HCT116 (cell line): ENCODE measurements around the gene TMEM9.

ENCODE experiments used
- EZH2 ChIP-seq: fragments of 200-600 bp; sonication (generic); IDR thresholded peaks from 2 replicates; pipeline ENCODE4 v1.6.1; 2017; ENCODE audit warnings: antibody characterized with exemption, mixed run types
- POLR2A ChIP-seq: IDR thresholded peaks from 2 replicates; pipeline ENCODE4 v1.7.0; 2011; ENCODE audit warnings: borderline replicate concordance; ENCODE audit not compliant: insufficient read depth, insufficient read length; ENCODE audit errors: extremely low read depth
- POLR2AphosphoS5 ChIP-seq: IDR thresholded peaks from 2 replicates; pipeline ENCODE4 v1.6.1; 2011; ENCODE audit warnings: mild to moderate bottlenecking, low read depth, low read length, moderate library complexity
- SP1 ChIP-seq: IDR thresholded peaks from 2 replicates; pipeline ENCODE4 v1.6.1; 2012; ENCODE audit warnings: low read depth
- TF ChIP-seq, protein P1 (sequence below), 3 experiments: fragments of 200-600 bp in 1 of 3; sonication (generic) in 1 of 3; IDR thresholded peaks in 2 of 3; conservative IDR thresholded peaks in 1 of 3; 2 replicates each; pipeline ENCODE4 v1.5.1; 2012 to 2017; ENCODE audit warnings: low read depth in 2 of 3, low read length in 2 of 3, antibody characterized with exemption in 1 of 3, borderline replicate concordance in 1 of 3, control low read depth in 1 of 3, mild to moderate bottlenecking in 1 of 3, mixed read lengths in 1 of 3, mixed run types in 1 of 3, moderate library complexity in 1 of 3; ENCODE audit not compliant: insufficient read depth in 1 of 3
- TF ChIP-seq, protein P2 (sequence below): IDR thresholded peaks from 2 replicates; pipeline ENCODE4 v1.6.1; 2012; ENCODE audit warnings: low read depth
- TF ChIP-seq, protein P3 (sequence below): IDR thresholded peaks from 2 replicates; pipeline ENCODE4 v1.6.1; 2012

DNA sequence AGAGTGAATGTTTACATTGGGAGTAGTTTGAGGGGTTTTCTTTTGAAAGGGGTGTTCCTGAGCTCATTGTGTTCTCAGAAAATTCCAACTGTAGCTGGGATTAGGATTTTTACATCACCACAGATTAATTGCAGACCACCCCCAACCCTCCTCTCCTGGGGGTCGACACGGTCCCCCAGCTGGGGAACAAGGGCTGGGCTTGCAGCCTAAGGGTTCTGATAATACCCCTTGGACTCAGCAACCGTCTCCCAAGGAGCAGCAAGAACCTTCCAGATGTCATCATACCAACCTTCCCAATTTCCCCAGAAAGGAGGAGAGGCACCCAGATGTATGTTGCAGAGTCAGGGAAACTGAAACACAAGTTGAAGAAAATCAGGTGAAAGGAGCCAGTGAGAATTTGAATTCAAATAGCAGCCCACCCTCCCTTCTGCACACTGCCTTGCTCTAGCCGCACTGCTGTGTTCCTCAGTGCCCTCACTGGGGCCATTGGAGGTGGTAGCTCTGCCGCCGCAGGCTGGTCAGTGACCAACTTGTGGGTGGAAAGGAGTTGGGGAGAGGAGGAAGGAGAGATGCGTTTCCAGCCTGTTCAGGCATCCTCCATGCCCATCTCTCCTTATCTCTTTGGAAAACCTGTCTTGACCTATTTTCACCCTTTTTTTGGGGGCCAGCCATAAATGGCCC lies 21.7 kb upstream of the TMEM9 start:
- TF ChIP-seq POLR2AphosphoS5 (no peak), EZH2 (no peak), POLR2A (no peak), SP1 (no peak)
- TF ChIP-seq, protein P1, sequence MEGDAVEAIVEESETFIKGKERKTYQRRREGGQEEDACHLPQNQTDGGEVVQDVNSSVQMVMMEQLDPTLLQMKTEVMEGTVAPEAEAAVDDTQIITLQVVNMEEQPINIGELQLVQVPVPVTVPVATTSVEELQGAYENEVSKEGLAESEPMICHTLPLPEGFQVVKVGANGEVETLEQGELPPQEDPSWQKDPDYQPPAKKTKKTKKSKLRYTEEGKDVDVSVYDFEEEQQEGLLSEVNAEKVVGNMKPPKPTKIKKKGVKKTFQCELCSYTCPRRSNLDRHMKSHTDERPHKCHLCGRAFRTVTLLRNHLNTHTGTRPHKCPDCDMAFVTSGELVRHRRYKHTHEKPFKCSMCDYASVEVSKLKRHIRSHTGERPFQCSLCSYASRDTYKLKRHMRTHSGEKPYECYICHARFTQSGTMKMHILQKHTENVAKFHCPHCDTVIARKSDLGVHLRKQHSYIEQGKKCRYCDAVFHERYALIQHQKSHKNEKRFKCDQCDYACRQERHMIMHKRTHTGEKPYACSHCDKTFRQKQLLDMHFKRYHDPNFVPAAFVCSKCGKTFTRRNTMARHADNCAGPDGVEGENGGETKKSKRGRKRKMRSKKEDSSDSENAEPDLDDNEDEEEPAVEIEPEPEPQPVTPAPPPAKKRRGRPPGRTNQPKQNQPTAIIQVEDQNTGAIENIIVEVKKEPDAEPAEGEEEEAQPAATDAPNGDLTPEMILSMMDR (IDR thresholded peaks at IDR 0.05 in 2 of 3, conservative IDR thresholded peaks at IDR 0.05 in 1 of 3; ENCODE audit: borderline replicate concordance in 1 of 3, insufficient read depth in 1 of 3, low read depth in 2 of 3, low read length in 2 of 3), result no peak
- TF ChIP-seq, protein P2, sequence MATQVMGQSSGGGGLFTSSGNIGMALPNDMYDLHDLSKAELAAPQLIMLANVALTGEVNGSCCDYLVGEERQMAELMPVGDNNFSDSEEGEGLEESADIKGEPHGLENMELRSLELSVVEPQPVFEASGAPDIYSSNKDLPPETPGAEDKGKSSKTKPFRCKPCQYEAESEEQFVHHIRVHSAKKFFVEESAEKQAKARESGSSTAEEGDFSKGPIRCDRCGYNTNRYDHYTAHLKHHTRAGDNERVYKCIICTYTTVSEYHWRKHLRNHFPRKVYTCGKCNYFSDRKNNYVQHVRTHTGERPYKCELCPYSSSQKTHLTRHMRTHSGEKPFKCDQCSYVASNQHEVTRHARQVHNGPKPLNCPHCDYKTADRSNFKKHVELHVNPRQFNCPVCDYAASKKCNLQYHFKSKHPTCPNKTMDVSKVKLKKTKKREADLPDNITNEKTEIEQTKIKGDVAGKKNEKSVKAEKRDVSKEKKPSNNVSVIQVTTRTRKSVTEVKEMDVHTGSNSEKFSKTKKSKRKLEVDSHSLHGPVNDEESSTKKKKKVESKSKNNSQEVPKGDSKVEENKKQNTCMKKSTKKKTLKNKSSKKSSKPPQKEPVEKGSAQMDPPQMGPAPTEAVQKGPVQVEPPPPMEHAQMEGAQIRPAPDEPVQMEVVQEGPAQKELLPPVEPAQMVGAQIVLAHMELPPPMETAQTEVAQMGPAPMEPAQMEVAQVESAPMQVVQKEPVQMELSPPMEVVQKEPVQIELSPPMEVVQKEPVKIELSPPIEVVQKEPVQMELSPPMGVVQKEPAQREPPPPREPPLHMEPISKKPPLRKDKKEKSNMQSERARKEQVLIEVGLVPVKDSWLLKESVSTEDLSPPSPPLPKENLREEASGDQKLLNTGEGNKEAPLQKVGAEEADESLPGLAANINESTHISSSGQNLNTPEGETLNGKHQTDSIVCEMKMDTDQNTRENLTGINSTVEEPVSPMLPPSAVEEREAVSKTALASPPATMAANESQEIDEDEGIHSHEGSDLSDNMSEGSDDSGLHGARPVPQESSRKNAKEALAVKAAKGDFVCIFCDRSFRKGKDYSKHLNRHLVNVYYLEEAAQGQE, result no peak
- TF ChIP-seq, protein P3, sequence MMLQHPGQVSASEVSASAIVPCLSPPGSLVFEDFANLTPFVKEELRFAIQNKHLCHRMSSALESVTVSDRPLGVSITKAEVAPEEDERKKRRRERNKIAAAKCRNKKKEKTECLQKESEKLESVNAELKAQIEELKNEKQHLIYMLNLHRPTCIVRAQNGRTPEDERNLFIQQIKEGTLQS, result no peak
